ENCODE measurements around the gene NOC4L.

GRCh38 chr12:132095520-132096409 is 48.5 kb upstream of the NOC4L start:
- TF ChIP-seq TEAD1 (CRISPR knock-in tag; IDR thresholded peaks at IDR 0.05) (no peak), SMAD4 (CRISPR knock-in tag; IDR thresholded peaks at IDR 0.05) (no peak), SP1 (CRISPR knock-in tag; conservative IDR thresholded peaks at IDR 0.05) (no peak), CTCF (IDR thresholded peaks at IDR 0.05) (no peak), NFE2L1 (CRISPR knock-in tag; IDR thresholded peaks at IDR 0.05) (no peak), JUN (CRISPR knock-in tag; IDR thresholded peaks at IDR 0.05) (no peak), ETV6 (CRISPR knock-in tag; IDR thresholded peaks at IDR 0.05) (no peak), CREB1 (CRISPR knock-in tag; IDR thresholded peaks at IDR 0.05) (no peak), CBFB (CRISPR knock-in tag; IDR thresholded peaks at IDR 0.05; ENCODE audit: low read depth) (no peak), ZNF317 (CRISPR knock-in tag; IDR thresholded peaks at IDR 0.05; ENCODE audit: borderline replicate concordance, low read depth) (no peak)
